GM19467 (cell line): ENCODE data around the gene CHSY3.

ENCODE experiments used
- ATAC-seq: cut with Tn5 transposase; IDR thresholded peaks from one replicate; pipeline ENCODE4 v1.9.1; 2021; ENCODE audit warnings: mild to moderate bottlenecking, moderate library complexity; ENCODE audit not compliant: unreplicated experiment

The CHSY3 gene

DNA sequence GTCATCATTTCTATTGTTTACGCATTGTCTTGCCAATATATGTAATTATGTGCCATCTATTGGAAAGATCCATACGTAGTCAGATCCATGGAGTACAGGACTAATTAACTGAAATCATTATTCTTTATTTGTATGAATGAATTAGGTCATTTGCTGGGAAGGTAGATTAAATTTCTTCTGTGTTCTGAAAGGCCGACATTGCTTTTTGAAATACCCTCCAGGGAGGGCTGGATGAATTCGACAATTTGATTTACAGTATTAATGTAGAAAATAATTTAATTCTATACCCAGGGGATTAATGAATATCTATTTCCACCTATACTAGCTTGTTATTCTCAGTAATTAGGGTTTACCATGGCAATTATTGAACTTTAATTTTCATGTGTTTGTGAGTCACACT, 117.6 kb downstream of the CHSY3 start:
- no peak for ATAC-seq

DNA sequence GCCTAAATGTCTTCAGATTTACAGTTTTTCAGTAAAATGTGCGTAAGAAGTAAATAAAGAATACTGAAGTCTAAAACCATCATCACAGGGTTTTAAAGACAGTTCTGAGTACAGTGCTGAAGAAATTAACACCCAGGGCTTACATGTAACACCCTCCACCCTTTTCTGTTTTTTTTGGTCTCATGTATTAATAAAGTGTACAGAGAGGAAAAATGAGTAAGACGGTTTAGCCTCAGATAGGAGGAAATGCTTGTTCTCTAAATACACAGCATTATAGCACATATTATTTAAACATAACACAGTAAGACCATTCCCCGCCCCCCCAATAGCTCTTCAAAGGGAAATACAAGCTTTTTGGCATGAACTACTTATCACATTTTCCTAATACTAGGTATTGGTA, 119.3 kb downstream of the CHSY3 start:
- no peak for ATAC-seq

DNA sequence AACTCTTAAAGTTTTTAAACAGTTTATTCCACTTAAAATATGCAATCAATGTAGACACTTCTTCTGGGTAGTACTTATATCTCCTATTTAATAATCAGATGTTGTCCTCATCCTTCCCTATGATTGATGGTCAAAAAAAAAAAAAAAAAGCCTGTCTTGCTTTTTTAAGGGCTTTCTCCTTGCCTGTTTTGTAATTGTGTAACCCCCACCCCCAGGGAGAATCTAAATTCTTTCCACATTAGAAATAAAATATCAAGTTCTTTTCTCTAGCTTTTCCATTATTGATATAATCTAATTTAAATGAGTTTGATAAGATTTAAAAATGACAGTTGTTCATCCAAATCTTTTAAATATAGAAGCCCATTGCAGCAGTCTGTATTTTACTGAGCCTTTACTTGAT, 119.7 kb downstream of the CHSY3 start:
- no peak for ATAC-seq

DNA sequence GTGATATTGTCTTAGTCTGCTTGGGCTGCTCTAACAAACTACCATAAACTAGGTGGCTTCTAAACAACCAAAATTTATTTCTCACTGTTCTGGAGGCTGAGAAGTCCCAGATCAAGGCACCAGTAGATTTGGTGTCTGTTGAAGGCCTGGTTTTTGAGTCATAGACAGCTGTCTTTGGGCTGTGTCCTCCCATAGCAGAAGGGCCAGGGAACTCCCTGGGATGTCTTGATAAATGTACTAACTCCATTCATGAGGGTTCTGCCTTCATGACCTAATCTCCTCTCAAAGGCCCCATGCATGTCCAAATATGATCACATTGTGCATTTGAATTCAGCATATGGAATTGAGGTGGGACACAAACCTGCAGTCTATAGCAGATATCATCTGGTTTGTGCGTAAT, 121.2 kb downstream of the CHSY3 start:
- no peak for ATAC-seq

DNA sequence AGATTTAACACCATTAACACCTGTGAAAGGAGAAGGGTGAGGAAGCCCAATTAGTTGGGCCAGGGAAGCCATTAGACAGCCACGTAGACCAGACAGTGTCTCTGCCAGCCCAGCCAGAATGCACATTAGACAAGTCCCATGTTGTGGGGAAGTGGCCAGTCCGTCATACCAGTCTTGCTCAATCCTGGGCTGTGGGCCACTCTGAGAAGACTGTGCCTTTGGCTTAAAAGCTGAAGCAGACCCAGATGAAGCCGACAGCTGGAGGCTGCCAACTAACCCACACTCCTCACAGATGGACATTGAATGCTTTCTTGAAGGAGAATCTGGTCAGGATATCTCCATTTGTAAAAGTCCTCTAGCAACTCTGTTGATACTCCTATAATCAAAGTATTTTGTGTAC, 128.5 kb downstream of the CHSY3 start:
- ATAC-seq: no peak

DNA sequence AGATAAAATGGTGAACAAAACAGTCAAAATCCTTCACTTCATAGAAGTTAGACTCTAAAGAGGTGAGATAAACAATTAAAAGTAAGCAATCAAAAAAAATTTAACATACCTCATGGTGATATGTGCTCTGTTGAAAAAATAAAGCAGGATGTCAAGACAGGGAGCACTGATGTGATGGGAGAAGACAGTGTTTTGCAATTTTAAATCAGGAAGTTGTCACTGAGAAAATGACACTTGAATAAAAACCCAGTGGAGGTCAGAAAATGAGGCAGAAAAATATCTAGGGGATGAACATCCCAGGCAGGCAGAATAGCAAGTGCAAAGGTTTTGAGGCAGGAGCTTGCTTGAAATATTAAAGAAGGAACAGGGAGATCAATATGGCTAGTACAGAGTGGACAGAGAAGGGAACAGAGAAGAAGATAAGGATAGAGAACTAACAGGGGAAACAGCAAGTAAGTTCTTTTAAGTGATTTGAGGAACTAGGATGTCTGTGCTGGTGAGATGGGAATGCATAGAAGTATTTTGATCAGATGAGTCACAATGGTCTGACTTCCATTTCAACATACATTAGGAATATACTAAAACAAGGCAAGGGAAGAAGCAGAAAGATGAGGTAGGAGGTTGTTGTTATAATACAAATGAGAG, 130.4 kb downstream of the CHSY3 start:
- ATAC-seq: no peak

DNA sequence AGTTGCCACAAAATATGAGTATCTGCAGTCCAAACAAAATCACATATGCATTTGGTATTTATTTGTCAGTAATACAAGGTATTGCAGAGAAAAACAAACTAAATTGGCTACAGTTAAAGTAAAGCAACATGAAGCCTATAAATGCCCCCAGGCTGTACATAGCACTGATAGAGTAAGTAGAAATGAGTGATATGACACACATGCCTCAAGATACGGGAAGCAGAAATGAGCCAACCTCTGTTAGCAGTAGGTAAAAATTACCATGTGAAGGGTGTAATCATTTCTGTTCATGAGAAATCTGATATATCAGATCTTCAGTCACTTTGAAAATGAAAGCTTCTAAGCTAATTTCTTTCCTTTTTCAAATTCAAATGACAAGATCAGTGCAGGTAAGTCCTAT, 131.1 kb downstream of the CHSY3 start:
- no peak for ATAC-seq

DNA sequence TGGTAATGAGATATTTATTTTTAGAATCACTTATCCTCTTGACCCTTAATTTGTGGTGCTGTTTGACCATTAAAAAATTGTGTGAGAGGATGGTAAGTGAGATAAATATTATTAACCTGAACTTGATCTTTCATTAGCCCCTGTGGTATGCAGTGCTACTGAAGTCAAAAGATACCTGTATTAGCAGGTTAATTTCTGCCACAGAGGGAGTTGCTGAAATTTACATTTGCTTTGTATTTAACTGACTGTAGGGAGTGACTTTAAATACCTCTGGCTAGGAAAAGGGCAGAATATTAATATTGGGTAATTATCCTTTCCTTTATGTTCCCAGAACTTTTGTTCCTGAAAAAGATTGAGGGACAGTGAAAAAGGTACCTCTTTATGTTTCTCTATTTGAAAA, 133.6 kb downstream of the CHSY3 start:
- no peak for ATAC-seq

DNA sequence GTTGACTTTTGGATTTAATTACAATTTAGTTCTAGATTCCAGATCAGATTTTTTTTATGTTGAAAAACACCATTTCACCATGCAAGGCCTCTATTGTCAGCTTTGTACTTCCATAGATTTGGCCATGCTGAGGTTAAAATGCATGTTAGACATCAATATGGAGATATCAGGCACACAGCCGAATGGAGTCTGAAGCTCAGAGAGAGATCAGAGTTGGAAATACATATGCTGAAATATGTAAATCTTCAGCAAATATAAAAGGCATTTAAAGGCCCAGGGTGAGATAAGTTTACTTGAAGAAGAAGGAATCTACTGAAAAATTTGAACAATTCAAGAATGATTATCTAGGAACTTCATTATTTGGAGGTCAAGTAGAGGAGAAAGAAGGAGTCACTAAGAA, 139.6 kb downstream of the CHSY3 start:
- no peak for ATAC-seq

DNA sequence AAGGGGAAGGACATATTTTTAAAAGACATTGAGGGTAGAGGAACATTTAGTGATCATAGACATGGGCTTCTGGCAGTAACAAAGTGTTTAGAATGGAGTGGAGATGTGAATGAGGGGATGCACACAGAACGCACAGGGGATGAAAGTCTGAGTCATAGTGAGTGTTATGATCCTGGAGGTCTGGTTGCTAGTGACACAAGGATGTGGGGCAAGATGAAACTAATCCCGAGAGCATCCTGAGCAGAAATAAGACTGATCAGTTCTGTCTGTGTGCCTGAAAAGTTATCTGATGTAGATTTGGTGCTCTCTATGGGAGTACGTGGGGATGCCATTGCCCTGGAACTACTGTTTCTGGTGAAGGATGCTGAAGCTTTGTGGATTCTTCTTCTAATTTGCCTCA, 141.1 kb downstream of the CHSY3 start:
- ATAC-seq: no peak

DNA sequence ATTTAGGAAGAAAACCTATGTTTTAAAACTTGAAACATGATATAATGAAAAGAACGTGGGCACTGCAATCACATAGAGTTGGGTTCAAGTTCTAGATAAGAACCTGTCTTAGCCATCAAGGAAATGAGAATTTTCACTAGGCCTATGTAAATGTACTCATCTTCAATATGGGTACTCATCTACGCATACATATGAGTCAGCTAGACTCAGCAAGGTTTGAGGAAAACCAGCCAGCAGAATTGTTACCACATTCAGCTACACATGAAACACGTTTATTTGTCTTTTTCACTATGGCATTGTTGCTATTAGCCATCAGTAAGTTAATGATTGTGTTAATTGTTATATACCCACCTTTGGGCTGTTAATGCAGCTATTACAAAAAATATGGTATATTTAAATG, 146.3 kb downstream of the CHSY3 start:
- ATAC-seq: no peak

DNA sequence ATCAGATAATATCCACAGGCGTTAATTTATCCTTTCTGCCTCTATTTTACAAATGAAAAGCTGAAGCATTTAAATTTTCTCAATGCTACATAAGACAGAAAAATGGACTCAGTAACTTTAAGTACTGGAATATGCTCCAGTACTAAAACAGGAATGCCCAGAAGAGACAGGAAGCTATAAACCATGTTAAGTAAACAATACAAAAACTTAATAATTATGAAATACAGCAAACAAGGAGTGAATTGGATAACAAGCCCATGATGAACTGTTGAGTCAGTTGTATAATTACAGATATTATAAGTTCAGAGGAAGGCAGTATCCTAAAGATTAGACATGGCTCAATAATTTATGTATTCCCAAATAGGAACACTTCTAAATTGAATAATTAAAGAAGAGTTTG, 148.5 kb downstream of the CHSY3 start:
- ATAC-seq: no peak

DNA sequence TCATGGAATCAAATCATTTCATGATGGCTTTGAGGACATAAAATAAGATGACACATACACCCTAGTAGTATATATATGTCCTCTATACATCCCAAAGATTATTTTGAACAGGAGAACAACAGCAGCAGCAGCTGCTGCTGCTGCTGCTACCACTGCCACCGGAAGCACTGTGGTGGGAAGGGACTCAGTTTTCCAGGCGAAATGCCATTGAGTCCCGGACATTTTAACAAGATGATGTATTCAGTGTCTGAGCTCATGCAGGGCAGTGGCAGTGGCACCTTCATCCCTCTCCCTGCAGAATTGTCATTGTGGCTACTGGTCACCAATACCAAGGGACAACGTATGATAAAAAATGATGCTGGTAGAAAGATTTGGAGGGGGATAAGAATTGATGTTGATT, 151.3 kb downstream of the CHSY3 start:
- no peak for ATAC-seq

DNA sequence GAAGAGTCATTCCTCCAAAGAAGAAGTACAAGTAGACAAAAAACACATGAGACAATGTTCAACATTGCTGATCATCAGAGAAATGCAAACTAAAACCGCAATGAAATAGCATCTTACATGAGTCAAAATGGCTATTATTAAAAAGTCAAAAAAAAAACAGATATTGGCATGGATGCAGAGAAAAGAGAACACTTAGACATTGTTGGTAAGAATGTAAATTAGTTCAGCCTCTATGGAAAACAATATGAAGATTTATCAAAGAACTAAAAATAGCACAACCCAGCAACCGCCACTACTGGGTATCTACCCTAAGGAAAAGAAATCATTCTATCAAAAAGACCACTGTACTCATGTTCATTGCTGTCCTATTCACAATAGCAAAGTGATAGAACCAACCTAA, 157.5 kb downstream of the CHSY3 start:
- no peak for ATAC-seq

DNA sequence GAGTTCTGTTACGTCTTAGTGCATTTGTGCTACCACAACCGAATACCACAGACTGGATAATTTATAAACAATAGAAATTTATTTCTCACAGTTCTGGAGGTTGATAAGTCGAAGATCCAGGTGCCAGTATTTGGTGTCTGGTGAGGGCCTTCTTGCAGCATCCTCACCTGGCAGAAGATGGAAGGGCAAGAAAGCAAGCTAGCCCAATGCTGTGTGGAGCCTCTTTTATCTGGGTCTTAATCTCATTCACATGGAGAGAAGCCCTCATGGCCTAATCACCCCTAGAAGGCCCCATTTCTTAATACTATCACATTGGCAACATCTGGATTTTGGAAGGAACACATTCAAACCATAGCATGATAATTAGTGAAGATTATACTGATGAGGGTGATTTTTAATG, 159.3 kb downstream of the CHSY3 start:
- no peak for ATAC-seq

DNA sequence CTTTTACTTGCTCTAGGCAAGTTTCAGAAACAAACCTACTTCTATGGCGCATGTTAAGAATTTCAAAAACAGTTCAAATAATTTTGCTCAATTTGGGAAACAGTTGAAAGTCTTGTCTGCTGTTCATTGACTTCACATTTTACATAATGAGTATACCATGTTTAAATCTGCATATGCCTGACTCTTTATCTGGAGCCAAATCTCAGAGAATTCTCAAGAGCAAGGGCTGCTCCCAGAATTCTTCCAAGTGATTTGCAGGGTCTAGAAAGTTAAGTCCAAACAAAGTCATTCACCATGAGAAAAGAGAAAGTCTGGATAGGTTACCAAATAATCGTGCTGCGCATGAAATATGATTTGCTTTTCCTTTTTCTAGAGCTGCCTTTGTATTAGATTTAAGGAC, 160.2 kb downstream of the CHSY3 start:
- no peak for ATAC-seq

DNA sequence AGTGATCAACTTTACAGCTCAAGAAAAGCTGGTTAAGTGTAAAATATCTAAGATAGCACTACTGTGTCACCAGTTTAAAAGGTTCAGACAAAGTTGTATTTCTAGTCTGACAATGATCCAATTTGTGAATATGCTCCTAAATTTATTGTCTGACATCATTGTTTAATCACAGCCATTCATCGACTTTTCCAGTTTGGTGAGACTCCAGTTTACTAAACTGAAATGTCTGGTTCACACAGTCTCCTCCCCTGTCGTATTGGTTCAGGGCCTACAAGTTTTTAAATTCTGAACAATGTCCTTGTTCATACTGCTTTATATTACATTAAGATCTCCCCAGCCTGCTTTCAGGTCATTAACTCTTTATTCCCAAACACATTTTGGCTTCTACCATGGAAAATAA, 161.4 kb downstream of the CHSY3 start:
- no peak for ATAC-seq

DNA sequence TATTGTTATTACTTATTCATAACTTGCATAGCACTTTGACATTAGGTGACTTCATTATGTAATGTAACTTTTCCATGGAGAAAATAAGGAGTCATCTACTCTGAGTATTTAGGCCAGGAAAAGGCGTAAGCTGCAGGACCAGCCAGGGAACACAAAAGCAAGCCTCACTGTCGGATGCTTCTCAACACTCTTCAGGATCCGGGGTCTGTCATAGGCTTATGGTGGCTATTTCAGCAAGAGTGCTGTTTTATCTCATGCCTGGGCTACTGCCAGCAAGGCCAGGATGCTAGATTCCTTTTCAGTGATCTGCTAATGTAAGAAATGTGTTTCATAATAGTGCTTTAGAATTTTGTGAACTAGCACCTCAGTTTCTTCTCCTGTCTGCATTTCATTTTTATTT, 162.4 kb downstream of the CHSY3 start:
- ATAC-seq: no peak

DNA sequence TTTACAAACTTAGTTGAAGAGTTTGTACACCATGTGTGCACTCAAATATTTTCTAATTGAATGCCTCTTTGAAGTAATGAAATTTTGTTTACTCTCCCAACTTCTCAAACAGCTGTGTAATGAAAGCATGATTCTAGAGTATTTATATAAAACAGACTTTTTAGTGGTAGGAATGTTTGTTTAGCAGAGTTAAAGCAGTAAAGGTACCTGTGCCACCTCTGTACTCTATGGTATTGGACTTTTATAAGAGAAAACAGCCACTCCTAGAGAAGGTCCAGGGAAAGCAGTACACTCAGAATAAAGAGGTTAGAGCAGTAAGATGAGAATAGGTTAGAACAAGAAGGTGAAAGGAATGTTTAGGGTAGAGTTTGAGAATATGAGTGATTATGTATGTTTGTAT, 163.1 kb downstream of the CHSY3 start:
- ATAC-seq: no peak

DNA sequence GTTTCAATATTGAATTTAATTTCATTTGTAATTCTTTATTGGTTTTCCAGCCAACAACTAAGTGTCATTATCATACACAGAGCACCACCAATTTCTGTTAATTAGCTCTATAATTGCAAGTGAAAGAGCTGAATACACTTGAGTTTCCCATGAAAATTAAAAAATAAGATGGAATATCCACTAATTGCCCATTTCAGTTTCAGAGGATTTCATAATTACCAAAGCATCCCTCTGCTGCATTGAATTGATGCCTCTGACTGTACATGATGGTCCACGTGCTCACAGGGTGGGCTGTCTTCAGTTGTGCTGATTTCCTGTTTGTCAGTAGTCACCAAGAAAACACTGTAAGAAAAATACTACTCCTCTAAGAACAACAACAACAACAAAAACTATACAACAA, 163.8 kb downstream of the CHSY3 start:
- ATAC-seq: no peak

DNA sequence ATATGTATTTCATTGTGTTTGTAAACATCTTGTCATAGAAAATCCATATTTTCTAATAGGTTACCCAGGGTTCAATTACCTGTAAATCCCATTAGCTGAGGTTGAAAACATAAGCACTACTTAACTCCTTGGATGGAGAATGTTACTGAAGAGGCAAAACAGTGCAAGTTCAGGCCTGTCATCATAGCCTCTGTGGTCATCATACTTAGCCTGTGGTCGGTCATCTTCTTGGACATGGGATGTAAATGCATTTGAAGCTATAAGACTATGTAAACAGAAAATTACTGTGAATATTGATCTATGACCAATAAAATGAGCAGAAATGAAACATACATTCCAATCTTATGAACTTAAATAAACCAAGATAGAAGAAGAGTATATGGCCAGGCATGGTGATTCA, 164.7 kb downstream of the CHSY3 start:
- no peak for ATAC-seq

DNA sequence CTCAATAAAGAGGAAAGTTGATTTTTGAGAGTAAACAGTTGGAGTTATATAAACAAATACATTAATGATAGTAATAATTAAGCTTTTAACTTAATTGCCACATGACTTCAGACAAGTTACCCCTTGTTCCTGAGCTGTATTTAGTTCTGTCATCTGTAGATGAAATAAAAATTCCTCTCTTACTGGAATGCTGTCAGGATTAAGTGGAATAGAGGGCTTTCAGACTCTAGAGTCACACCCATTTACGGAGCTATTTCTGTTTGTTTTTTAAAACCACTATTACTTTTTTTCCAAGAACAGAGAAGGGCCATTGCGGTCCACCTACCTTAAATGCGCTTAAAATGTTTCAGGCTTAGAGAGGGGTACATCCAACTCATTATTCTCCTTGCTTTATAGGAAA, 170.6 kb downstream of the CHSY3 start:
- no peak for ATAC-seq

DNA sequence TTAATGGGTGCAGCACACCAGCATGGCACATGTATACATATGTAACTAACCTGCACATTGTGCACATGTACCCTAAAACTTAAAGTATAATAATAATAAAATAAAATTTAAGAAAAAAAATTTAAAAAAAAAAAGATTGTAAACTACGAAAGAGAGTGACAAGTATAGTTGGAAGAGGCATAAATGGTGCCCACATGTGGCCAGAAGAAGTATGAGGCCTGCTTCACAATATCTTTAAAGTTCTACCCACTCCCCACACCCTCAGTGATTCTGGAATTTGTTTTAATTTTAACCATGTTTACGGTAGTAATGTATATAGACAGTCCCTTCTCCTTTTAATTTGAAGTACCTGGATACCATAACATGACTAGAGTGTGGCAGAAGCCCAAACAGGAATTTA, 172.7 kb downstream of the CHSY3 start:
- ATAC-seq: no peak

DNA sequence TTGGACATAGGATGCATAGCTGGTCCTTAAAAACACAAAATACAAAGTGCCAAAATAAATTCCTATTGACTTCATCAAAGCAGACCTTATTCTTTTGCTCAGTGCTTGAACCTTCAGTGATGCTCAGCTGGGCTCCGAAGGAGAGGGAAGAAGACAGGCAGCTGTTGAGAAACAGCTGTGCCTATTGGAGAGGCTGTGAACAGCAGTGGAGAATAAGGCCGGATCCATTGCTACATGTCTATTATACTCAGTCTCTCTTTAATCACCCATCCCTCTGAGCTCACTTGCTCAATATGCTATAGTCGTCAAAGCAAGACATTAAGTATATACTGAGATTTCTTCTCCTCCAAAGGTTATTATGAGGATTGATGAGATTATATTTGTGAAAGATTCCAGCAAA, 174.4 kb downstream of the CHSY3 start:
- ATAC-seq: no peak
